ENCODE measurements around the gene HSD17B1.

HSD17B1 gene

GRCh38 chr17:42577140-42577531 is 24.4 kb downstream of the HSD17B1 start:
- peak overlapping the region; percentile 90 for H3K4me3 ChIP-seq (replicated peaks; ENCODE audit: low read depth, low read length)
- TF ChIP-seq CTCF (IDR thresholded peaks at IDR 0.05; ENCODE audit: low read depth, low read length, missing control alignments) = no peak
- no peak for DNase-seq (ENCODE audit: extremely low read depth, low read depth)

- peak within 1 kb of the TSS; percentile 90 for H3K4me3 ChIP-seq (replicated peaks; ENCODE audit: low read depth, low read length)
- TF ChIP-seq CTCF (IDR thresholded peaks at IDR 0.05; ENCODE audit: low read depth, low read length, missing control alignments) = peak; percentile 41
Measured at GRCh38 chr17:42577532-42578281, 25.0 kb downstream of the HSD17B1 start, which contains the start of gene PSMC3IP. PSMC3IP (minus strand) TSS chr17:42577729; CDS start chr17:42577686, 43 bp downstream.

GRCh38 chr17:42578282-42578869 is 25.7 kb downstream of the HSD17B1 start:
- H3K4me3 ChIP-seq (replicated peaks; ENCODE audit: low read depth, low read length) = peak overlapping the region; percentile 90
- peak; percentile 78 for TF ChIP-seq CTCF (IDR thresholded peaks at IDR 0.05; ENCODE audit: low read depth, low read length, missing control alignments)
- peak; percentile 52 for DNase-seq (ENCODE audit: extremely low read depth, low read depth)

More at GRCh38 chr17:42577532-42578281, 25.0 kb downstream of the HSD17B1 start, which contains the start of gene PSMC3IP:
- peak; percentile 79 for DNase-seq (ENCODE audit: extremely low read depth, low read depth)

DNA sequence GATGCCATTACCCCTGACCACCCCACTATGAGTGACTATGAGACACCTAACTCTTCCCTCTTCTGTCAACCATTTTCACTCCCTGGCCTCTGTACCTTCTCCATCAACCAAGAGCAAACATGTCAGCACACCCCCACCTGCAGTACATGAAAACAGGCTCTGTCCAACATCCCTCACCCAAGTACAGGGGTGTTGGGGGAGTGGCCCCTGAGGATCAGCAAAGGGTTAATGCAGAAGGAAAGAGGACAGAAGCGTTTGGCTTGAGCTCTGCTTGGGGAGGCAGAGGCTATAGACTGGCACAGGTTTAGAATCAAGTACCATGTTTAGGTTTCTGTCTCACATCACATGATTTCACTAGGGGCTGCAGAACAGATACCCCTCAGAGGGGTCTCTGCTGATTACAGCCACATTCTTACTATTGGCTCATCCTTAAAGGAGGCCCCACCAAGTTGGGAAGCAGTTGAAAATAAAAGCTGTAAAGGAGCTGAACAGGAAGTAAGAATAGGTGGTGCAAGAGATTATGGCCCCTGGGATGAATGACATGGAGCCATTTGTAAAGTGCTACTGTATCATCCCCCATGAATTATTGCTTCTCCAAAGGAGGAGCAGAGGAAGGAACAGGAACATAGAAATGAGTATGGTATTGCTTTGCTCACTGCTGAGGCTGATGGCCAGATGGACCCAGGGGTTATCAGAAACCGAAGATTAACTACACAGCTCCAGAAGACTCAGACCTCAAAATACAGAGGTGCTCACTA is 27.2 kb downstream of the HSD17B1 start:
- no peak overlapping the region for H3K4me3 ChIP-seq (replicated peaks; ENCODE audit: low read depth, low read length)
- no peak for TF ChIP-seq CTCF (IDR thresholded peaks at IDR 0.05; ENCODE audit: low read depth, low read length, missing control alignments)
- no peak for DNase-seq (ENCODE audit: extremely low read depth, low read depth)

- H3K4me3 ChIP-seq (replicated peaks; ENCODE audit: low read depth, low read length) = no peak overlapping the region
- no peak for DNase-seq (ENCODE audit: extremely low read depth, low read depth)
- TF ChIP-seq CTCF (IDR thresholded peaks at IDR 0.05; ENCODE audit: low read depth, low read length, missing control alignments) = no peak
Measured at GRCh38 chr17:42581744-42582270, 29.1 kb downstream of the HSD17B1 start.

GRCh38 chr17:42584880-42585279 is 32.2 kb downstream of the HSD17B1 start:
- DNase-seq (ENCODE audit: extremely low read depth, low read depth) = no peak
- H3K4me3 ChIP-seq (replicated peaks; ENCODE audit: low read depth, low read length) = no peak overlapping the region
- no peak for TF ChIP-seq CTCF (IDR thresholded peaks at IDR 0.05; ENCODE audit: low read depth, low read length, missing control alignments)
